ENCODE results near the gene LIMS2.

Gene LIMS2

GRCh38 chr2:127674241-127675209 is 805 bp downstream of the LIMS2 start:
- peak; percentile 78 for DNase-seq (ENCODE audit: low spot score)

- no peak for DNase-seq (ENCODE audit: low spot score)
Measured at GRCh38 chr2:127673291-127674069, 1.9 kb downstream of the LIMS2 start.

- no peak for DNase-seq (ENCODE audit: low spot score)
Measured at GRCh38 chr2:127672341-127673224, 2.7 kb downstream of the LIMS2 start.

- DNase-seq (ENCODE audit: low spot score), result no peak
Measured at GRCh38 chr2:127671557-127672302, 3.6 kb downstream of the LIMS2 start.

GRCh38 chr2:127670957-127671290 is 4.4 kb downstream of the LIMS2 start:
- DNase-seq (ENCODE audit: low spot score), result no peak

- DNase-seq (ENCODE audit: low spot score), result no peak
Measured at GRCh38 chr2:127670055-127670956, 5.0 kb downstream of the LIMS2 start.

GRCh38 chr2:127669056-127669455 is 6.3 kb downstream of the LIMS2 start:
- no peak for DNase-seq (ENCODE audit: low spot score)

GRCh38 chr2:127665267-127665893 is 9.9 kb downstream of the LIMS2 start:
- DNase-seq (ENCODE audit: low spot score), result no peak

GRCh38 chr2:127664895-127665225 is 10.5 kb downstream of the LIMS2 start:
- DNase-seq (ENCODE audit: low spot score), result no peak

- DNase-seq (ENCODE audit: low spot score), result peak; percentile 81
Measured at GRCh38 chr2:127664065-127664894, 11.1 kb downstream of the LIMS2 start.

GRCh38 chr2:127663566-127664064 is 11.7 kb downstream of the LIMS2 start:
- DNase-seq (ENCODE audit: low spot score), result no peak

- no peak for DNase-seq (ENCODE audit: low spot score)
Measured at GRCh38 chr2:127662937-127663565, 12.3 kb downstream of the LIMS2 start.

GRCh38 chr2:127661949-127662510 is 13.3 kb downstream of the LIMS2 start:
- DNase-seq (ENCODE audit: low spot score), result peak; percentile 60

GRCh38 chr2:127661072-127661649 is 14.2 kb downstream of the LIMS2 start:
- no peak for DNase-seq (ENCODE audit: low spot score)

- no peak for DNase-seq (ENCODE audit: low spot score)
Measured at GRCh38 chr2:127660291-127660578, 15.1 kb downstream of the LIMS2 start.

GRCh38 chr2:127659408-127660290 is 15.7 kb downstream of the LIMS2 start:
- DNase-seq (ENCODE audit: low spot score), result peak; percentile 77

Data from kidney capillary endothelial cell (primary cell).